ENCODE data around the gene IZUMO1. TPM values are rescaled to one million over a fixed set of nuclear protein-coding genes. Genes with fewer than 3 reads are reported as not detected.

The IZUMO1 gene
- total RNA-seq, 1 donor from 2014 or later, result not detected

Other genes with a start within 250 kb of the IZUMO1 start
- gene LMTK3, start 235.1 kb downstream of the IZUMO1 start, total RNA-seq, result 6.2 TPM in 2 replicates
- gene SULT2B1, start 194.7 kb downstream of the IZUMO1 start, total RNA-seq, result 0.31 TPM in 1 of 2 replicates, not detected in the other
- gene SPACA4, start 140.2 kb downstream of the IZUMO1 start, total RNA-seq, result not detected in 2 replicates
- gene FAM83E, start 131.8 kb downstream of the IZUMO1 start, total RNA-seq, result 1.3 and 1.7 TPM in 2 replicates
- gene RPL18, start 127.7 kb downstream of the IZUMO1 start, total RNA-seq, result 1,046 and 1,102 TPM in 2 replicates
- 25.4 and 29.4 TPM in 2 replicates for gene SPHK2, start 127.4 kb downstream of the IZUMO1 start, total RNA-seq
- 1.2 and 1.5 TPM in 2 replicates for gene DBP, start 109.5 kb downstream of the IZUMO1 start, total RNA-seq
- gene CA11, start 100.7 kb downstream of the IZUMO1 start, total RNA-seq, result 9.5 and 9.8 TPM in 2 replicates
- 0.11 and 0.41 TPM in 2 replicates for gene NTN5, start 73.9 kb downstream of the IZUMO1 start, total RNA-seq
- not detected in 2 replicates for gene FUT2, start 50.9 kb downstream of the IZUMO1 start, total RNA-seq
- gene MAMSTR, start 27.2 kb downstream of the IZUMO1 start, total RNA-seq, result 0.55 and 0.57 TPM in 2 replicates
- gene RASIP1, start 6.3 kb downstream of the IZUMO1 start, total RNA-seq, result 0.26 and 0.68 TPM in 2 replicates
- 0.65 and 0.91 TPM in 2 replicates for gene FUT1, start 5.7 kb upstream of the IZUMO1 start, total RNA-seq
- gene FGF21, start 8.6 kb upstream of the IZUMO1 start, total RNA-seq, result not detected in 2 replicates
- 38.1 and 41.5 TPM in 2 replicates for gene BCAT2, start 64.1 kb upstream of the IZUMO1 start, total RNA-seq
- 8.2 and 9.7 TPM in 2 replicates for gene HSD17B14, start 89.6 kb upstream of the IZUMO1 start, total RNA-seq
- gene PLEKHA4, start 121.7 kb upstream of the IZUMO1 start, total RNA-seq, result 27.5 and 32.8 TPM in 2 replicates
- 39.5 and 53.2 TPM in 2 replicates for gene PPP1R15A, start 125.5 kb upstream of the IZUMO1 start, total RNA-seq
- not detected in 2 replicates for gene TULP2, start 151.8 kb upstream of the IZUMO1 start, total RNA-seq
- gene NUCB1, start 153.4 kb upstream of the IZUMO1 start, total RNA-seq, result 164 and 189 TPM in 2 replicates
- 0.45 TPM in 1 of 2 replicates, not detected in the other for gene DHDH, start 186.8 kb upstream of the IZUMO1 start, total RNA-seq
- 169 and 174 TPM in 2 replicates for gene BAX, start 208.0 kb upstream of the IZUMO1 start, total RNA-seq
- 3,402 and 4,020 TPM in 2 replicates for gene FTL, start 218.4 kb upstream of the IZUMO1 start, total RNA-seq
- 86.0 and 86.8 TPM in 2 replicates for gene GYS1, start 246.4 kb upstream of the IZUMO1 start, total RNA-seq
- 105 and 106 TPM in 2 replicates for gene RUVBL2, start 247.0 kb upstream of the IZUMO1 start, total RNA-seq

Measured in astrocyte (in vitro differentiated cells and primary cell).